ENCODE measurements around the gene DBNDD1.

- TF ChIP-seq, protein P1, sequence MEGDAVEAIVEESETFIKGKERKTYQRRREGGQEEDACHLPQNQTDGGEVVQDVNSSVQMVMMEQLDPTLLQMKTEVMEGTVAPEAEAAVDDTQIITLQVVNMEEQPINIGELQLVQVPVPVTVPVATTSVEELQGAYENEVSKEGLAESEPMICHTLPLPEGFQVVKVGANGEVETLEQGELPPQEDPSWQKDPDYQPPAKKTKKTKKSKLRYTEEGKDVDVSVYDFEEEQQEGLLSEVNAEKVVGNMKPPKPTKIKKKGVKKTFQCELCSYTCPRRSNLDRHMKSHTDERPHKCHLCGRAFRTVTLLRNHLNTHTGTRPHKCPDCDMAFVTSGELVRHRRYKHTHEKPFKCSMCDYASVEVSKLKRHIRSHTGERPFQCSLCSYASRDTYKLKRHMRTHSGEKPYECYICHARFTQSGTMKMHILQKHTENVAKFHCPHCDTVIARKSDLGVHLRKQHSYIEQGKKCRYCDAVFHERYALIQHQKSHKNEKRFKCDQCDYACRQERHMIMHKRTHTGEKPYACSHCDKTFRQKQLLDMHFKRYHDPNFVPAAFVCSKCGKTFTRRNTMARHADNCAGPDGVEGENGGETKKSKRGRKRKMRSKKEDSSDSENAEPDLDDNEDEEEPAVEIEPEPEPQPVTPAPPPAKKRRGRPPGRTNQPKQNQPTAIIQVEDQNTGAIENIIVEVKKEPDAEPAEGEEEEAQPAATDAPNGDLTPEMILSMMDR (IDR thresholded peaks at IDR 0.05): no peak
- TF ChIP-seq POLR2A (IDR thresholded peaks at IDR 0.05): no peak
These were observed 3.8 kb upstream of the DBNDD1 start for GRCh38 chr16:90023078-90023447.

Measured in body of pancreas (tissue), 4 donors.